ENCODE data around the gene SRL.
A peak's percentile ranks its signal among the peaks of the same experiment; 100 is the strongest.

Gene SRL

DNA sequence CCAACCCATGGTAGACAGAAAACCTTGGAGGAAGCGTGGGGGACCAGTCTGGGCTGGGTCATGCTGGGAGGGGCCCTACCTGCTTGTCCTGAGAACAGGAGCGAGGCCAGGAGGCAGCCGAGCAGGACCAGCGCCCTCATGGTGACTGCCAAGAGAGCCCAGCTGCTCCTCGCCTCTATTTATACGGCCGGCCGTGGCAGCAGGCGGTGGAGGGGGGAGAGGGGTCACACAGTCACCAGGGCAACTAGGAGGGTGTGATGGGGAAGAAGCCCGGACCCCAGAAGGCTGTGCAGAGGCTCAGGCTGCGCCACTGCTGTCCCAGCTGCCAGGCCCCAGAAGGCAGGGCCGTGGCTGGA, at the start of gene SRL:
TSS of gene SRL (minus strand) at position 153 of the 356 bp plus-strand sequence. CDS start at position 140, 13 bp downstream.
- H3K4me3 ChIP-seq (ENCODE audit: low read depth, low read length) = no peak within 1 kb of the TSS
- DNase-seq (ENCODE audit: low read depth) = no peak
- TF ChIP-seq, protein P1, sequence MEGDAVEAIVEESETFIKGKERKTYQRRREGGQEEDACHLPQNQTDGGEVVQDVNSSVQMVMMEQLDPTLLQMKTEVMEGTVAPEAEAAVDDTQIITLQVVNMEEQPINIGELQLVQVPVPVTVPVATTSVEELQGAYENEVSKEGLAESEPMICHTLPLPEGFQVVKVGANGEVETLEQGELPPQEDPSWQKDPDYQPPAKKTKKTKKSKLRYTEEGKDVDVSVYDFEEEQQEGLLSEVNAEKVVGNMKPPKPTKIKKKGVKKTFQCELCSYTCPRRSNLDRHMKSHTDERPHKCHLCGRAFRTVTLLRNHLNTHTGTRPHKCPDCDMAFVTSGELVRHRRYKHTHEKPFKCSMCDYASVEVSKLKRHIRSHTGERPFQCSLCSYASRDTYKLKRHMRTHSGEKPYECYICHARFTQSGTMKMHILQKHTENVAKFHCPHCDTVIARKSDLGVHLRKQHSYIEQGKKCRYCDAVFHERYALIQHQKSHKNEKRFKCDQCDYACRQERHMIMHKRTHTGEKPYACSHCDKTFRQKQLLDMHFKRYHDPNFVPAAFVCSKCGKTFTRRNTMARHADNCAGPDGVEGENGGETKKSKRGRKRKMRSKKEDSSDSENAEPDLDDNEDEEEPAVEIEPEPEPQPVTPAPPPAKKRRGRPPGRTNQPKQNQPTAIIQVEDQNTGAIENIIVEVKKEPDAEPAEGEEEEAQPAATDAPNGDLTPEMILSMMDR (IDR thresholded peaks at IDR 0.05; ENCODE audit: insufficient read depth, low read depth, low read length, missing control alignments) = no peak

DNA sequence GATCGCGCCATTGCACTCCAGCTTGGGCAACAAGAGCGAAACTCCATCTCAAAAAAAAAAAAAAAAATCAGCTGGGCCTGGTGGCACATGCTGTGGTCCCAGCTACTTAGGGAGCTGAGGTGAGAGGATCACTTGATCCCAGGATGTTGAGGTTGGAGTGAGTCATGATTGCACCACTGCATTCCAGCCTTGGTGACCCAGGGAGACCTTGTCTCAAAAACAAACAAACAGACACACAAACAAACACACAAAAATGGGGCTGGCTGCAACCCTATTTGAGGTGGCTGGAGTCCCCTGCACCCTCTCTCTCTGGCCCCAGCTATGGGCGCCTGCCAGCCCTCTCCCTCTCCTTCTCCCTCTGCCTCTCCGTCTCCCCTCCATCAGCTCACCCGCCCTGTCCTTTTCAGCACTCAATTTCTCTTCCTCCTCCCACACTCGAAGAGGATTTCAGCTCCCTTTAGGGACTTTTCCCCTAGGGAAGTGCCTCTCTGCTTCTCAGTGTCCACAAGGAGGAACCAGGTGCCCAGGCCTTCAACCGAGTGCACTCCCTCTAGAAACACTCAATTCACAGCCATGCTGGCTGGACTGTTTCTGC, 48.5 kb upstream of the SRL start:
- H3K4me3 ChIP-seq (ENCODE audit: low read depth, low read length) = no peak overlapping the region
- no peak for DNase-seq (ENCODE audit: low read depth)
- TF ChIP-seq, protein P1 (IDR thresholded peaks at IDR 0.05; ENCODE audit: insufficient read depth, low read depth, low read length, missing control alignments) = no peak

DNA sequence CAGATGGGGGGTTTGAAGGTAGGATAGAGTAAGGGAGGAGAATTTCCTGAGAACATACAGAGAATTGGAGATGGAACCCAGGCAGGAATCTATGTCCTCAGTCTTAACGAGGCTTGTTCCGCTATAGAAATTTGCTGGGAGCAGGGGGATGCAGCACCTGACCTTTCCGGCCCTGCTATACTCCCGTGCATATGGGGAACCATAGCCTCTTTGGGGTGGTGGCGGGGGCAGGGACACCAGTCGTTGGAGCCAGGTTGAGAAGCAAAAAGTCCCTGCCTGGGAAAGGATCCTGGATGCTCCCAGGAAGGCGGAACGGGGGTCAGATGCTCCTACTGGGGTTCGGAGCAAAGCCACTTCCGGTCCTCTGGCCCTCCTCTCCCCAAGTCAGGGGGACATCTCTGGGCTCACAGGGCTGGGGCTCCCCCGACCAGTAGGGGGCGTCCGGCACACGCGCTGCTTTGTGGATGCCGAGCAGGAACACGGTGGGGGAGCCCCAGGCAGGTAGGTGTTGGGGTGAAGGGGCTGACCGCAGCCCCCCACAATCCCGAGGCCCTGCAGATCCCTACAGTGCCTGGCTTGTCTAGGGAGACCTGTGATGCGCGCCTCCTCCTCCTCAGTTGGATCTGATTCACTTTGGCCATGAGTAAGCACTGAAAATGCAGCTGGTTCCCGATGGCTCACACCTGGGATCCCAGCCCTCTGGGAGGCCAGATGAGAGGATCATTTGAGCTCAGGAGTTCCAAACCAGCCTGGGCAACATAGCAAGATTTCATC, 46.5 kb upstream of the SRL start:
- H3K4me3 ChIP-seq (ENCODE audit: low read depth, low read length) = no peak overlapping the region
- DNase-seq (ENCODE audit: low read depth) = peak; percentile 86
- TF ChIP-seq, protein P1 (IDR thresholded peaks at IDR 0.05; ENCODE audit: insufficient read depth, low read depth, low read length, missing control alignments) = peak; percentile 99

DNA sequence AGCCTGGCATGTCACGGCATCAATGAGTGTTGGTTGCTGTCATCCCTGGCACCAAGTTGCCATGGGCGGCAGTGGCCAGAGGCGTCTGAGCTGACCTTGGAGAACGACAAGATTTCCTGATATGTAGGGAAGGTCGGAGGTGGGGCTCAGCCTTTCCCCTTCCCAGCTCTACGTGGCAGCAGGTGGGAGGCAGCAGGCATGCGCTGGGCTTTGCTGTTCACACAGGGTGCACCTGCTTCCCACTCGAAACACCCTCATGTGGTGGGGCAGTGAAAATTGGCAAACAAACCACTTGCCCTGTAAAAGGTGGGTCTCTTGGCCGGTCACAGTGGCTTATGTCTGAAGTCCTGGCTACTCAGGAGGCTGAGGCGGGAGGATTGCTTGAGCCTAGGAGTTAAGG, 43.3 kb upstream of the SRL start:
- TF ChIP-seq, protein P1 (IDR thresholded peaks at IDR 0.05; ENCODE audit: insufficient read depth, low read depth, low read length, missing control alignments) = no peak
- no peak for DNase-seq (ENCODE audit: low read depth)
- no peak overlapping the region for H3K4me3 ChIP-seq (ENCODE audit: low read depth, low read length)

DNA sequence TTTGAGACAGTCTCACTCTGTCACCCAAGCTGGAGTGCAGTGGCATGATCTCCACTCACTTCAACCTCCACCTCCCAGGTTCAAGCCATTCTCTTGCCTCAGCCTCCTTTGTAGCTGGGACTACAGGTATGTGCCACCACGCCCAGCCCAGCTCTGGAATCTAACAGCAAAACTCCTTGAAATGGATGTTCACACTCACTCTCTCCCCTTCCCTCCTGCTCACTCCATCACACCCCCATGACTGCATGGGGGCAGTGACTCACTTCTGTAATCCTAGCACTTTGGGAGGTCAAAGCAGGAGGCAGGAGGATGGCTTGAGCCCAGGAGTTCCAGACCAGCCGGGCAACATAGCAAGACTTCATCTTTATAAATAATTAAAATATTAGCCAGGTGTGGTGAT, 42.1 kb upstream of the SRL start:
- TF ChIP-seq, protein P1 (IDR thresholded peaks at IDR 0.05; ENCODE audit: insufficient read depth, low read depth, low read length, missing control alignments) = no peak

DNA sequence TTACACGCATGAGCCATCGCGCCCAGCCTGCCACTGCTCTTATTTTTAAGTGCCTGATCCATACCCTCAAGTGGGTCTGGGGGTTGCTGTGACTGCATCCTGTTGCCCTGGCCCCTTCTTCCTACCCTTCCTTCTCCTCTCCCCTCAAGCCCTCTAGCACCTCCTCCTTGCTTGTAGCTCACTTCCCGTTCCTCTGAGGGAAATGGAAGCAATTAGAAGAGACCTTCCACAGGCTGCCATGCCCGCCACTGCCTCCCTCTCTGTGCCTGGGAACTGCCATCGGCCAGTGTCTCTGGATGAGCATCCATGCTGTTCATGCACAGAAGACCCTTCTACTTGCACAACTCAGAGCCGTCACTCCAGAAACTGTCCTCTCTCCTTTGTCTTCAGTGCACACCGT, 41.6 kb upstream of the SRL start:
- no peak overlapping the region for H3K4me3 ChIP-seq (ENCODE audit: low read depth, low read length)
- TF ChIP-seq, protein P1 (IDR thresholded peaks at IDR 0.05; ENCODE audit: insufficient read depth, low read depth, low read length, missing control alignments) = no peak
- DNase-seq (ENCODE audit: low read depth) = no peak

More for the DNA sequence above, 42.1 kb upstream of the SRL start:
- H3K4me3 ChIP-seq (ENCODE audit: low read depth, low read length) = no peak overlapping the region
- DNase-seq (ENCODE audit: low read depth) = no peak
